Measurements from ENCODE around the gene NF1.

NF1 gene

GRCh38 chr17:31357091-31357490, 262.3 kb downstream of the NF1 start:
- Histone ChIP-seq H3K27ac (ENCODE audit: low read depth, low read length, poor library complexity, severe bottlenecking) (no peak overlapping the region), H3K4me3 (ENCODE audit: low read depth, low read length, poor library complexity, severe bottlenecking) (no peak overlapping the region), H3K9me3 (ENCODE audit: low read length) (no peaks in the 10 kb centered on the region), H2AFZ (ENCODE audit: low read length) (no peak overlapping the region), H4K20me1 (ENCODE audit: insufficient read depth, low read length) (no peaks in the 10 kb centered on the region), H3F3A (ENCODE audit: insufficient read depth, low read length) (no peaks in the 10 kb centered on the region), H3K4me1 (ENCODE audit: insufficient read depth, low read length, severe bottlenecking) (no peaks in the 10 kb centered on the region), H3K36me3 (ENCODE audit: insufficient read depth, low read length) (peaks cover 34% of the 10 kb centered on the region), H3K9me2 (ENCODE audit: low read depth, low read length) (no peaks in the 10 kb centered on the region), H3K79me2 (ENCODE audit: insufficient read depth, low read length) (no peaks in the 10 kb centered on the region), H3K4me2 (ENCODE audit: low read length) (no peak overlapping the region), H3K9ac (ENCODE audit: low read length) (no peak overlapping the region), H3K27me3 (ENCODE audit: insufficient read depth, low read length) (no peaks in the 10 kb centered on the region)
- TF ChIP-seq CTCF (IDR thresholded peaks at IDR 0.05; ENCODE audit: low read length) (no peak), EZH2 (IDR thresholded peaks at IDR 0.05; ENCODE audit: borderline replicate concordance, low read length) (no peak)

DNA sequence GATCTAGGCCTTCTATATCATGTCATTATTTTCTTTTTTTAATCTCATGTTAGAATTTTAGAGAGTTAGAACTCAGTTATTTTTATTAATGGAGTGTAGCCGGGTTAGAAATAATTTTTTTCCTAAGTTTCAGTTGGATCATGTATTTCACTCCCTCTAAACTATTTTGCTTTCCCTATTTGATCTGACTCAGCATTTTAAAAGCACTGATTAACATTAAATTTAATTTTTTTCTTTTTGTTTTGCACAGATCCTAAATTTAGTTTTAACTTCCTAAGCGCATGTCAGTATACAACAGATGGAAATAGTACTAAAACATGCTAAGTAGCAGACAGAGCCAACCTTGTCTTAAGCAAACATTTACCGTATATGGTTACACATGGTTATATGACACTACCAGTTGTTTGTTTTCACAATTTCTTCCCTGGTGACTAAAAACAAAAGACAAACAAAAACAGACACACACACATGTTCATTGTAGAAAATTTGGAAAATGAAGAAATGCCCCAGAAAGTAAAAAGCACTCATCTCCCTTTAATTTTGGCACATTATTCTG, 263.1 kb downstream of the NF1 start:
- H3K9ac ChIP-seq (ENCODE audit: low read length) = no peak overlapping the region
- no peaks in the 10 kb centered on the region for H3K27me3 ChIP-seq (ENCODE audit: insufficient read depth, low read length)
- H3K27ac ChIP-seq (ENCODE audit: low read depth, low read length, poor library complexity, severe bottlenecking) = no peak overlapping the region
- TF ChIP-seq CTCF (IDR thresholded peaks at IDR 0.05; ENCODE audit: low read length) = no peak
- TF ChIP-seq EZH2 (IDR thresholded peaks at IDR 0.05; ENCODE audit: borderline replicate concordance, low read length) = no peak
- H3K79me2 ChIP-seq (ENCODE audit: insufficient read depth, low read length) = no peaks in the 10 kb centered on the region
- no peak overlapping the region for H3K4me3 ChIP-seq (ENCODE audit: low read depth, low read length, poor library complexity, severe bottlenecking)
- H3K4me2 ChIP-seq (ENCODE audit: low read length) = no peak overlapping the region
- H3F3A ChIP-seq (ENCODE audit: insufficient read depth, low read length) = no peaks in the 10 kb centered on the region
- H3K4me1 ChIP-seq (ENCODE audit: insufficient read depth, low read length, severe bottlenecking) = no peaks in the 10 kb centered on the region
- peaks cover 28% of the 10 kb centered on the region for H3K36me3 ChIP-seq (ENCODE audit: insufficient read depth, low read length)
- H3K9me2 ChIP-seq (ENCODE audit: low read depth, low read length) = no peaks in the 10 kb centered on the region
- H3K9me3 ChIP-seq (ENCODE audit: low read length) = no peaks in the 10 kb centered on the region
- H4K20me1 ChIP-seq (ENCODE audit: insufficient read depth, low read length) = no peaks in the 10 kb centered on the region
- no peak overlapping the region for H2AFZ ChIP-seq (ENCODE audit: low read length)

DNA sequence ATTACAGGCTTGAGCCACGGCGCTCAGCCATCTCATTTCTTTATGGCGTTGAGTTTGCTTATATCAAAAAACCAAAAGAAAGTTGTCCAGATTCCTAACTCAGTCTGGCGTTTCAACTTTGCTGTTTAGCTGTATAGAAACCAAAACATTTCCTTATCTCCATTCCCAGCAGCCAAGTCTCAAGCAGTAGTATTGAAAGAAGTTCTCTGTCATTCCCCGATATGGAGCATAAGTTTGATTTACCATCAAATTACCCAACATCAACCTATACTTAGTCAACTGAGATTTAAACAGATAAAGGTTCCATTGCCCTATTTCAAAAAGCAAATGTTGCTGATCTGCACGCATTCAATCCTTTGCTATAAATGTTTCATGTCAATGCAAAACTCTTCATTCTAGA, 269.2 kb downstream of the NF1 start:
- peaks cover 1% of the 10 kb centered on the region; the same call in 1 of the 2 replicates for H3K36me3 ChIP-seq (ENCODE audit: insufficient read depth, low read length)

More for the DNA sequence above, 269.2 kb downstream of the NF1 start:
- no peaks in the 10 kb centered on the region for H4K20me1 ChIP-seq (ENCODE audit: insufficient read depth, low read length)
- no peaks in the 10 kb centered on the region for H3K27me3 ChIP-seq (ENCODE audit: insufficient read depth, low read length)
- no peak overlapping the region for H3K27ac ChIP-seq (ENCODE audit: low read depth, low read length, poor library complexity, severe bottlenecking)
- H3K9me3 ChIP-seq (ENCODE audit: low read length) = no peaks in the 10 kb centered on the region
- TF ChIP-seq CTCF (IDR thresholded peaks at IDR 0.05; ENCODE audit: low read length) (no peak), EZH2 (IDR thresholded peaks at IDR 0.05; ENCODE audit: borderline replicate concordance, low read length) (no peak)
- H2AFZ ChIP-seq (ENCODE audit: low read length) = no peak overlapping the region
- no peaks in the 10 kb centered on the region for H3K79me2 ChIP-seq (ENCODE audit: insufficient read depth, low read length)
- peaks cover 2% of the 10 kb centered on the region for H3K4me1 ChIP-seq (ENCODE audit: insufficient read depth, low read length, severe bottlenecking)
- no peak overlapping the region for H3K9ac ChIP-seq (ENCODE audit: low read length)
- no peaks in the 10 kb centered on the region for H3K9me2 ChIP-seq (ENCODE audit: low read depth, low read length)
- H3K4me2 ChIP-seq (ENCODE audit: low read length) = no peak overlapping the region
- no peaks in the 10 kb centered on the region for H3F3A ChIP-seq (ENCODE audit: insufficient read depth, low read length)
- no peak overlapping the region for H3K4me3 ChIP-seq (ENCODE audit: low read depth, low read length, poor library complexity, severe bottlenecking)
